Measurements from ENCODE around the gene LYG1. TPM values are rescaled to one million over a fixed set of nuclear protein-coding genes. Genes with fewer than 3 reads are reported as not detected.

LYG1 gene
- total RNA-seq, 1 experiment from 2014 or later = 3.8 TPM

GRCh38 chr2:99260184-99260583 lies 40.8 kb downstream of the LYG1 start:
- RAD21 ChIA-PET (ENCODE audit: low non-redundant PET in 1 of 2, low total read pairs in 2 of 2, uncharacterized antibody in 2 of 2, unreplicated experiment in 2 of 2) = no interaction called here
- Histone ChIP-seq H4K20me1 (ENCODE audit: insufficient read depth) (no peaks in the 10 kb centered on the region), H3K4me3 (replicated peaks in 1 of 2; ENCODE audit: low read depth in 1 of 2, low read length in 2 of 2) (no peak overlapping the region), H3K9me2 (ENCODE audit: insufficient read depth) (no peaks in the 10 kb centered on the region), H3K36me3 (ENCODE audit: control insufficient read depth in 1 of 2, insufficient read depth in 2 of 2, low read length in 2 of 2) (no peaks in the 10 kb centered on the region), H3K27me3 (ENCODE audit: insufficient read depth, low read length) (no peaks in the 10 kb centered on the region), H3K4me1 (ENCODE audit: control insufficient read depth in 1 of 2, insufficient read depth in 2 of 2, low read length in 2 of 2) (peaks cover 0 to 8% of the 10 kb centered on the region in 2 experiments; a peak in 1 of 4 replicates), H3K4me2 (ENCODE audit: low read length) (no peak overlapping the region), H3K27ac (ENCODE audit: low read depth, low read length) (no peak overlapping the region), H2AFZ (ENCODE audit: low read depth, low read length, poor library complexity, severe bottlenecking) (no peak overlapping the region), H3K9ac (ENCODE audit: low read length) (no peak overlapping the region), H3K9me3 (ENCODE audit: control insufficient read depth in 1 of 2, insufficient read depth in 1 of 2, low read depth in 1 of 2, low read length in 2 of 2) (no peaks in the 10 kb centered on the region), H3K79me2 (ENCODE audit: insufficient read depth, low read length) (no peaks in the 10 kb centered on the region)
- ATAC-seq (no peak), DNase-seq (ENCODE audit: low read depth, low spot score) (no peak)
- CTCF ChIA-PET = no interaction called here
- TF ChIP-seq YY1 (IDR thresholded peaks at IDR 0.05; ENCODE audit: extremely low read depth, insufficient replicate concordance, low read depth, low read length) (no peak), ELF1 (IDR thresholded peaks at IDR 0.05; ENCODE audit: borderline replicate concordance, low read depth) (no peak), FOSL1 (IDR thresholded peaks at IDR 0.05; ENCODE audit: low read depth) (no peak), ATF3 (IDR thresholded peaks at IDR 0.05) (no peak), RAD21 (IDR thresholded peaks at IDR 0.05; ENCODE audit: low read depth) (no peak), EZH2 (IDR thresholded peaks at IDR 0.05) (no peak), POLR2A (IDR thresholded peaks at IDR 0.05; ENCODE audit: borderline replicate concordance, extremely low read depth, insufficient read depth, insufficient read length) (no peak), SRF (IDR thresholded peaks at IDR 0.05; ENCODE audit: low read depth) (no peak), SP1 (IDR thresholded peaks at IDR 0.05; ENCODE audit: low read depth) (no peak), ZNF274 (IDR thresholded peaks at IDR 0.05; ENCODE audit: low read depth, low read length) (no peak), CEBPB (IDR thresholded peaks at IDR 0.05; ENCODE audit: low read depth) (no peak), ZFX (IDR thresholded peaks at IDR 0.05) (no peak)
- POLR2A ChIA-PET = no interaction called here
- BruUV-seq (replicated peaks) = no TSS peak
- intact Hi-C loops (cut with micrococcal nuclease) = no loop called here

- no peaks in the 10 kb centered on the region for H4K20me1 ChIP-seq (ENCODE audit: insufficient read depth)
- no peaks in the 10 kb centered on the region for H3K79me2 ChIP-seq (ENCODE audit: insufficient read depth, low read length)
- ATAC-seq (no peak), DNase-seq (ENCODE audit: low read depth, low spot score) (no peak)
- H3K4me3 ChIP-seq (replicated peaks in 1 of 2; ENCODE audit: low read depth in 1 of 2, low read length in 2 of 2) = no peak overlapping the region
- TF ChIP-seq JUND (IDR thresholded peaks at IDR 0.05) = no peak
- no peak for TF ChIP-seq SRF (IDR thresholded peaks at IDR 0.05; ENCODE audit: low read depth)
- no peak for TF ChIP-seq ZFX (IDR thresholded peaks at IDR 0.05)
- TF ChIP-seq, protein P1, sequence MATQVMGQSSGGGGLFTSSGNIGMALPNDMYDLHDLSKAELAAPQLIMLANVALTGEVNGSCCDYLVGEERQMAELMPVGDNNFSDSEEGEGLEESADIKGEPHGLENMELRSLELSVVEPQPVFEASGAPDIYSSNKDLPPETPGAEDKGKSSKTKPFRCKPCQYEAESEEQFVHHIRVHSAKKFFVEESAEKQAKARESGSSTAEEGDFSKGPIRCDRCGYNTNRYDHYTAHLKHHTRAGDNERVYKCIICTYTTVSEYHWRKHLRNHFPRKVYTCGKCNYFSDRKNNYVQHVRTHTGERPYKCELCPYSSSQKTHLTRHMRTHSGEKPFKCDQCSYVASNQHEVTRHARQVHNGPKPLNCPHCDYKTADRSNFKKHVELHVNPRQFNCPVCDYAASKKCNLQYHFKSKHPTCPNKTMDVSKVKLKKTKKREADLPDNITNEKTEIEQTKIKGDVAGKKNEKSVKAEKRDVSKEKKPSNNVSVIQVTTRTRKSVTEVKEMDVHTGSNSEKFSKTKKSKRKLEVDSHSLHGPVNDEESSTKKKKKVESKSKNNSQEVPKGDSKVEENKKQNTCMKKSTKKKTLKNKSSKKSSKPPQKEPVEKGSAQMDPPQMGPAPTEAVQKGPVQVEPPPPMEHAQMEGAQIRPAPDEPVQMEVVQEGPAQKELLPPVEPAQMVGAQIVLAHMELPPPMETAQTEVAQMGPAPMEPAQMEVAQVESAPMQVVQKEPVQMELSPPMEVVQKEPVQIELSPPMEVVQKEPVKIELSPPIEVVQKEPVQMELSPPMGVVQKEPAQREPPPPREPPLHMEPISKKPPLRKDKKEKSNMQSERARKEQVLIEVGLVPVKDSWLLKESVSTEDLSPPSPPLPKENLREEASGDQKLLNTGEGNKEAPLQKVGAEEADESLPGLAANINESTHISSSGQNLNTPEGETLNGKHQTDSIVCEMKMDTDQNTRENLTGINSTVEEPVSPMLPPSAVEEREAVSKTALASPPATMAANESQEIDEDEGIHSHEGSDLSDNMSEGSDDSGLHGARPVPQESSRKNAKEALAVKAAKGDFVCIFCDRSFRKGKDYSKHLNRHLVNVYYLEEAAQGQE (IDR thresholded peaks at IDR 0.05; ENCODE audit: low read depth) = no peak
- TF ChIP-seq FOSL1 (IDR thresholded peaks at IDR 0.05; ENCODE audit: low read depth) = no peak
- TF ChIP-seq ELF1 (IDR thresholded peaks at IDR 0.05; ENCODE audit: borderline replicate concordance, low read depth) = no peak
- TF ChIP-seq EZH2phosphoT487 (IDR thresholded peaks at IDR 0.05; ENCODE audit: borderline replicate concordance) = no peak
- TF ChIP-seq POLR2A (IDR thresholded peaks at IDR 0.05; ENCODE audit: borderline replicate concordance, extremely low read depth, insufficient read depth, insufficient read length) = no peak
- TF ChIP-seq CEBPB (IDR thresholded peaks at IDR 0.05; ENCODE audit: low read depth) = no peak
- TF ChIP-seq CBX3 (IDR thresholded peaks at IDR 0.05; ENCODE audit: low read depth) = no peak
- TF ChIP-seq TCF7L2 (IDR thresholded peaks at IDR 0.05; ENCODE audit: borderline replicate concordance, extremely low read depth, insufficient read depth, insufficient read length) = no peak
- no peak for TF ChIP-seq ATF3 (IDR thresholded peaks at IDR 0.05)
- no peak for TF ChIP-seq RAD21 (IDR thresholded peaks at IDR 0.05; ENCODE audit: low read depth)
- no peak for TF ChIP-seq POLR2AphosphoS5 (IDR thresholded peaks at IDR 0.05; ENCODE audit: low read depth, low read length)
- H3K9me2 ChIP-seq (ENCODE audit: insufficient read depth) = no peaks in the 10 kb centered on the region
- H2AFZ ChIP-seq (ENCODE audit: low read depth, low read length, poor library complexity, severe bottlenecking) = no peak overlapping the region
- H3K9me3 ChIP-seq (ENCODE audit: control insufficient read depth in 1 of 2, insufficient read depth in 1 of 2, low read depth in 1 of 2, low read length in 2 of 2) = no peaks in the 10 kb centered on the region
- BruUV-seq (replicated peaks) = no TSS peak
- ChIA-PET POLR2A (no interaction called here), RAD21 (ENCODE audit: low non-redundant PET in 1 of 2, low total read pairs in 2 of 2, uncharacterized antibody in 2 of 2, unreplicated experiment in 2 of 2) (no interaction called here), CTCF (no interaction called here)
- no peaks in the 10 kb centered on the region for H3K27me3 ChIP-seq (ENCODE audit: insufficient read depth, low read length)
- peaks cover 0 to 8% of the 10 kb centered on the region in 2 experiments; a peak in 1 of 4 replicates for H3K4me1 ChIP-seq (ENCODE audit: control insufficient read depth in 1 of 2, insufficient read depth in 2 of 2, low read length in 2 of 2)
- H3K4me2 ChIP-seq (ENCODE audit: low read length) = no peak overlapping the region
- H3K36me3 ChIP-seq (ENCODE audit: control insufficient read depth in 1 of 2, insufficient read depth in 2 of 2, low read length in 2 of 2) = no peaks in the 10 kb centered on the region
- no peak overlapping the region for H3K9ac ChIP-seq (ENCODE audit: low read length)
- no peak overlapping the region for H3K27ac ChIP-seq (ENCODE audit: low read depth, low read length)
- intact Hi-C loops (cut with micrococcal nuclease) = no loop called here
Measured at GRCh38 chr2:99259465-99259864, 41.5 kb downstream of the LYG1 start.

Data from HCT116 (cell line).